NB4 (cell line): ENCODE results near the gene NHLH2.

Experiments used
- CTCF ChIP-seq: IDR thresholded peaks from one replicate; pipeline ENCODE4 v1.5.1; 2012; ENCODE audit warnings: low read depth, low read length
- MYC ChIP-seq: IDR thresholded peaks from 2 replicates; pipeline ENCODE4 v1.6.1; 2011; ENCODE audit warnings: low read depth, low read length
- POLR2A ChIP-seq: IDR thresholded peaks from 2 replicates; pipeline ENCODE4 v1.6.1; 2011; ENCODE audit warnings: mild to moderate bottlenecking; ENCODE audit not compliant: insufficient read length; ENCODE audit errors: extremely low read depth
- TF ChIP-seq, protein P1 (sequence below): IDR thresholded peaks from 2 replicates; pipeline ENCODE4 v1.6.1; 2011; ENCODE audit warnings: low read depth, low read length

DNA sequence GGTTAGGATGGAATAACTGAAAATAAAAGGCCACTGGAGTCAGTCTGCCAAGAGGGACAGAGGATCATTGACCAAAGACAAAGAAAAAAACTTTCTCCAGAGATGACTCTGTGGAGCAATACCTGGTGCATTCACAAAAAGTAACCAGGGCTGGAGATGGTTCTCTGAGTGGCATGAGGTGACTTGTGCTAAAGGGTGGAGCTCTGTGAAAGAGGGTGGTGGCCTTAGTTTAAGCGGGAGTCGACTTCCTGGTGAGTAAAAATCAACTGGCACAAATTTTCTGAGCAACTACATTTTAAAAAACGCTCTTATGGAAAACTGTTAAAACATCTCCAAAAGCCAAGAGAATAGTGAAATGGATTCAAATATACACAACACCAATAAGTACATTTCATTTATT is 10.0 kb downstream of the NHLH2 start:
- TF ChIP-seq POLR2A (no peak), CTCF (no peak), MYC (no peak)
- TF ChIP-seq, protein P1, sequence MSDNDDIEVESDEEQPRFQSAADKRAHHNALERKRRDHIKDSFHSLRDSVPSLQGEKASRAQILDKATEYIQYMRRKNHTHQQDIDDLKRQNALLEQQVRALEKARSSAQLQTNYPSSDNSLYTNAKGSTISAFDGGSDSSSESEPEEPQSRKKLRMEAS, result no peak
